NOMO-1 (cell line): Measurements from ENCODE around the gene TMBIM1.

ENCODE experiments used
- DNase-seq, 2 experiments: peaks; one replicate each; lab custom pipeline; 2025; ENCODE audit not compliant: unreplicated experiment in 2 of 2; lab: John Stamatoyannopoulos, UW

The TMBIM1 gene

GRCh38 chr2:218292048-218293014 is at the start of gene TMBIM1:
Gene TMBIM1 (minus strand): TSS chr2:218292503. CDS start chr2:218282141, 10,362 bp downstream.
- DNase-seq = peak; percentile 76 to 87

- no peak for DNase-seq
Measured at GRCh38 chr2:218341381-218341780, 49.1 kb upstream of the TMBIM1 start.

- DNase-seq = no peak
Measured at GRCh38 chr2:218340656-218341055, 48.4 kb upstream of the TMBIM1 start.

- no peak for DNase-seq
Measured at GRCh38 chr2:218334531-218334930, 42.2 kb upstream of the TMBIM1 start.

- DNase-seq = peak; percentile 86 to 93
Measured at GRCh38 chr2:218332920-218333645, 40.8 kb upstream of the TMBIM1 start.

GRCh38 chr2:218332288-218332687 is 40.0 kb upstream of the TMBIM1 start:
- DNase-seq = no peak

- DNase-seq = no peak
Measured at GRCh38 chr2:218331745-218332144, 39.4 kb upstream of the TMBIM1 start.

- no peak for DNase-seq
Measured at GRCh38 chr2:218329826-218330593, 37.7 kb upstream of the TMBIM1 start.

GRCh38 chr2:218329027-218329825 is 36.9 kb upstream of the TMBIM1 start:
- DNase-seq = no peak

GRCh38 chr2:218328294-218328693 is 36.0 kb upstream of the TMBIM1 start:
- no peak for DNase-seq

GRCh38 chr2:218327451-218328210 is 35.3 kb upstream of the TMBIM1 start:
- DNase-seq = no peak

- DNase-seq = no peak
Measured at GRCh38 chr2:218326315-218326714, 34.0 kb upstream of the TMBIM1 start.

GRCh38 chr2:218325566-218326160 is 33.4 kb upstream of the TMBIM1 start:
- no peak for DNase-seq

GRCh38 chr2:218323526-218324472 is 31.5 kb upstream of the TMBIM1 start:
- DNase-seq = no peak

- DNase-seq = peak; percentile 83 to 87
Measured at GRCh38 chr2:218322768-218323525, 30.6 kb upstream of the TMBIM1 start.

- peak; percentile 37 to 53 for DNase-seq
Measured at GRCh38 chr2:218320704-218321336, 28.5 kb upstream of the TMBIM1 start.
